ENCODE data around the gene OTUB1.

The OTUB1 gene

DNA sequence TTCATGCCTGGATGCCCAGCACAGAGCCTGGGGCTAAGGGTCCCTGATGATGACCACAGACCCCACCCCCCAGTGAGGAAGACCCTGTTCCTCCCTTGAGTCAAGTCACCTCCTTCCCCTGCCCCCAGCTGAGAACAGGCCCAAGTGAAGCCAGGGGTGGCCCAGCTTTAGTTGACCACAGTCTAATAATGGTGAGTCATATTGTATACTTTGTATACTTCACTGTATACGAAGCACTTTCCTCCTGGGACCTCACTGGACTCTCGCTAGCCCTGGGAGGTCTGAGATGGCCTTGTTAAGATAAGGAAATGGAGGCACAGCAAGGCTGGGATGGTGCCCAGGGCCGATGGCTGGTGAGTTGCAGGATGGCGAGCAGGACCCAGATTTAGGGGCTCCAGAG, 45.8 kb downstream of the OTUB1 start:
- no peak for TF ChIP-seq ZNF274 (IDR thresholded peaks at IDR 0.05; ENCODE audit: low read depth, low read length)
- H3K4me3 ChIP-seq (ENCODE audit: low read length) = no peak overlapping the region

DNA sequence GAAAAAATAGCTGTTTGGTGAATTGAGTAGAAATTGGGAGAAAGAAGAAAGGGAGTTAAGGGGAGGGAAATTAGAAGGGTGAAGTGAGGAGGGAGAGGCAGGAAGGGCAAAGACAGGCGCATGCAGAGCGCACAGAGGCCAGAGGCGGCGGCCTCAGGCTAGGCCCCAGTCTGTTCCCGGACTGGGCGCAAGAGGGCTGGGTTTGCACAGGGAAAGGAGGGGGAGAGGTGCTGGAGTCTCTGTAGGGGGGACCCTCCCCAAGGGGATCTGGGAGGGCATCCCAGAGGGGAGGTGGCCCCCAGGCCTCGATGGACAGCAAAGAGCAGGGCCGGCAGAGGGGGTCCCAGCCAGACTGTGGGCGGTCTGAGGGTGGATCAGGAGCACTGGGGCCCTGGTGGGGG, 48.2 kb downstream of the OTUB1 start:
- TF ChIP-seq ZNF274 (IDR thresholded peaks at IDR 0.05; ENCODE audit: low read depth, low read length) = no peak
- H3K4me3 ChIP-seq (ENCODE audit: low read length) = no peak overlapping the region

DNA sequence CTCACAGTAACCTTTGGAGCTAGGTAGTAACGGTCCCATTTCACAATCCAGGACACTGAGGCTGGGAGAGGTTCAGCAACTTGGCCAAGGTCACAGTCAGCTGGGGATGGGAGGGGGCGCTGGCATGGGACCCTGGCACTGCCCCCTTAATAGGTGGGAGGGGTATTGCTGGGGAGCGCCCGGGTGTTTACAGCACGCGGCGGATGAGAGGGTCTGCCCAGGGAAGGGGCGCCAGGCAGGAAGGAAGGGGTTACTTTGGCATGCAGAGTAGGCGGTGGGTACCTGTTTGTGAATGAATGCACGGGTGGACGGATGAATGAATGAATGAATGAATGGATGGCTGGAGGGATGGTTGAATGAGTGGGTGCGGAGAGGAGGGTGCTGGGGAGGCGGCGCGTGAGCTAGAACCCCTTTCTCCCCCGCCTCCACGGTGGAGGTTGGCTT, 48.9 kb downstream of the OTUB1 start:
- TF ChIP-seq ZNF274 (IDR thresholded peaks at IDR 0.05; ENCODE audit: low read depth, low read length) = no peak
- no peak overlapping the region for H3K4me3 ChIP-seq (ENCODE audit: low read length)

DNA sequence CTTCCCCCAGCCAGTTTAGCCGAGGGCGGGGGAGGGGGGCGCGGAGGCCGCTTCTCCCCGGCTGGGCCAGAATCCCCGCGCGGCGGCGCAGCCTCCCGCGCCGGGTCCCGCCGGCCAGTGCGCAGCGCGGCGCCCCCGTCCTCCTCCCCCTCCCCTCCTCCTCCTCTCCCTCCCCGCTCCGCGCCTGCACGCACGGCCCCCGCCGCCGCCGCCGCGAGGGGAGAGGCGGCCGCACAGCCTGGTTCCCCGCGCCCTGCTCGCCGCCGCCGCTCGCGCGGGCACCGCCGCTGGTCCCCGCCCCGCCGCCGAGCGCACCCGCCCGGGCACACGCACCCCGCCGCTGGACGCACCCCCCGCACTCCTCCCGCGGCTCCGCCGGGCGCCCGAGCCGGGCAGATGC, 49.3 kb downstream of the OTUB1 start, which contains the start of gene FLRT1:
Gene FLRT1, plus strand, starts transcription at position 356 of the 400 bp plus-strand sequence. CDS start 80,337 bp downstream, outside the sequence.
- TF ChIP-seq ZNF274 (IDR thresholded peaks at IDR 0.05; ENCODE audit: low read depth, low read length) = no peak
- H3K4me3 ChIP-seq (ENCODE audit: low read length) = no peak within 1 kb of the TSS

DNA sequence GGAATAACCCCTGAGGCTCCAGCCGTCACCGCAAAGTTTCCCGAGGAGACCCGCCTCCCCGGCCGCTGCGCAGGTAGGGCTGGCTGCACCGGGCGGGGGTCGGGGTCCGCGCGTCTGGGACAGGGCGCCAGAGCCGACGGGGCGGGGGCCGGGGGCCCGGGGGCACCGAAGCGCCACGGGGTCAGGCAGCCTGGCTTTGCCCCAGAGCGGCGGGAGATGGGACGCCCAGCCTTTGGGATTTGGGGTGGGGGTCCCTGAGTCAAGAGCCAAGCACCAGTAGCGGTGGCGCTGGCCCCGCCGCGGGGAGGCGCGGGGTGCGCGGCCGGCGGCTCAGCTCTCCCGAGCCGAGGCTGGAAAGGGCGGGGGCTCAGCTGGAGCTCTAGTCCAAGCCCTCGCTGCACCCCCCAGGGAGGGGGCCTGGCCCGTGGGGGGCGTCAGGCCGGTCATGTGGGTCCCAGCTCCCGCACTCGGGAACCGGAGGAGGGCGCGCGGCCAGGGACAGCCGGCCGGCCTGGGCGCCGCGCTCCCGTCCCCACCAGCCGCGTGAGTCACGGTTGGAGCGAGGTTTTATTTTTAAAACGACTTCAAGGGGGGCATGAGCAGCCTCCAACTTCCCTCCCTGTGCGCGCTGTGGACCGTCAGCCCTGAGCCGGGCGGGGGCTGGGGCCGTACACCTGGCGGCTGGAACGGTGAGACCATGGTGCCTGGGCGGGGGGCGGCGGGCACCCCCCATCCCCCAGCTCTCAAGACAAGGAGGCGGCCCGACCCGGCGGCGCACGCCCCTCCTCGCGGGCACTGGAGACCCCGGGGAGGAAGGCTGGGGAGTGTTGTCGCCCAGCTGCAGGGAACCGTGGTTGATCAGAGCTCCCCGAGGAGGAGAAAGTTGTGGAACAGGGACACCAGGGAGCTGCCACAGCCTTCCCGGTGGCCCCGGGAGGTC, 50.1 kb downstream of the OTUB1 start:
- no peak for TF ChIP-seq ZNF274 (IDR thresholded peaks at IDR 0.05; ENCODE audit: low read depth, low read length)

DNA sequence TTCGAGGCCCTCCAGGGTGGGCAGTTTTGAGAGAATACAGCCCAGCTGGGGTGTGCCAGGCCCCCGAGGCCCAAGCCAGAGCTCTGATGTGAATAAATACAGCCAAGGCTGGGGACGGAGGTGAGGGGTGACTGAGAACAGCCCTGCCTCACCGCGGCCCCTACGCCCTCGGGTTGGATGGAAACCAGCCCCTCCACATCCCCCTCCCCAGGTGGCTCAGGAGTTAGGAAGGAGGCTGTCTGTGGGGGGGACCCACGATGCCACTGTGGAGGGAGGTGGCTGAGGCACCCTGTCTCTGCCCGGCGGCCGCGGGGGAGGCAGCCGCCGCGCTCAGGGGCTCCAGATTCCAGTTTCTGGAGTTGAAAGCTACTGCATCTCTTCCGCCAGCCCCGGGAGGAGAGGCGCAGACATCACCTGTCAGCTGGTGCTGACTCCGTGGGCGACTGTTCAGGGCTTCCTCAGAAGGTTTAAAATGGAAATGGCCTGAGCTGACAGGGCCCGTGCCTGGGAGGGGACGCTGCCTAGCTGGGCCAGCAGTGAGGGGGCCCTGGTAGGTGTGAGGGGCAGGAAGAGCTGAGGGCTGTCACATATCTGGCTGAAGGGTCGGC, 50.9 kb downstream of the OTUB1 start:
- no peak overlapping the region for H3K4me3 ChIP-seq (ENCODE audit: low read length)
- no peak for TF ChIP-seq ZNF274 (IDR thresholded peaks at IDR 0.05; ENCODE audit: low read depth, low read length)

More for the DNA sequence above, 50.1 kb downstream of the OTUB1 start:
- H3K4me3 ChIP-seq (ENCODE audit: low read length) = no peak overlapping the region

DNA sequence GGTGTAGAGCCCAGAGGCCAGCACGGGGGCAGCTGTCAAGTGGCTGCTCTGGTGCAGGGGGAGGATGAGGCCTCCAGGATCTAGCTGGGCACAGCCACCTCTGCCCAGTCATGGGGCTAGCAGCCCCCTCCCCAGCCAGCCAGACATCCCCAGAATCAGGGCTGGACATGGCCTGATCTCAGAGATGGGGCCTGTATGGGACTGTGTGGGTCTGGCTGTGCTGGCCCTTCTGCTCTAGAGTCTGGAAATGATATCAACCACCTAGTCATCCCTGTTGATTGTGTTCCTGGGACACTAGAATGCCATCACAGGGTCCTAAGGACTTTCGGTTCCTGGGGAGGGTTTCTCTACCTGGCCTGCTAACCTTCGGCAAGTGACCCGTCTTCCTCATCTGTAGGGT, 52.3 kb downstream of the OTUB1 start:
- no peak for TF ChIP-seq ZNF274 (IDR thresholded peaks at IDR 0.05; ENCODE audit: low read depth, low read length)
- no peak overlapping the region for H3K4me3 ChIP-seq (ENCODE audit: low read length)

DNA sequence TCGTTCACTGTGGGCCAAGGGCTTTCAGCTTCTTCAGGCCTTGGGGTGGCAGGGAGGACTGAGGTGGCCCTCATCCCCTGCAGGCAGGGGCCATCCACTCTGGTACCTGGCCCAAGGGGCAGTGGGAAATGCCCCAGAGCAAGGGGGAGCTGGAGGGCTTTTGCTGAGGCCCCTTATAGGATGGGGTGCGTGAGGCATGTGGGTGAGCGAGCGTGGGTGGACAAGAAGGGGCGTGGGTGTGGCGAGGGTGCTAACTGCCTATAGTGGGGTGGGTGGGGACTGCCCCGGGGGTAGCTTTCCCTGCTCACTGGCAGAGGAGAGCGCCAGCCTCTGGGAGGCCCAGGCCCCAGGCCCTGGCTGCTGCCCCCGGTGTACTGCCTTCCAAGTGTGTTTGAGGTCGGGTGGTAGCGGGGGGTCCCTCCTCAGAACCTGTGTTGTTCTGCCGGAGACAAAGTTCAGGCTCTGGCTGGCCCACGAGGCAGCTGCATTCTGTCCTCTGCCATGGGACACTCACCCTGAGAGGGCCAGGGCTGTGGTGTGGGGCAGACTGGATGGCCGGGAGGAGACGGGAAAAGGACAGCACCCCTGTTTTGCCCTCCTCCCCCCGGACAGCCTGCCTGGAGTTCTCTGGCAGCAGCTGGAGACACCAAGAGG, 52.9 kb downstream of the OTUB1 start:
- no peak overlapping the region for H3K4me3 ChIP-seq (ENCODE audit: low read length)

DNA sequence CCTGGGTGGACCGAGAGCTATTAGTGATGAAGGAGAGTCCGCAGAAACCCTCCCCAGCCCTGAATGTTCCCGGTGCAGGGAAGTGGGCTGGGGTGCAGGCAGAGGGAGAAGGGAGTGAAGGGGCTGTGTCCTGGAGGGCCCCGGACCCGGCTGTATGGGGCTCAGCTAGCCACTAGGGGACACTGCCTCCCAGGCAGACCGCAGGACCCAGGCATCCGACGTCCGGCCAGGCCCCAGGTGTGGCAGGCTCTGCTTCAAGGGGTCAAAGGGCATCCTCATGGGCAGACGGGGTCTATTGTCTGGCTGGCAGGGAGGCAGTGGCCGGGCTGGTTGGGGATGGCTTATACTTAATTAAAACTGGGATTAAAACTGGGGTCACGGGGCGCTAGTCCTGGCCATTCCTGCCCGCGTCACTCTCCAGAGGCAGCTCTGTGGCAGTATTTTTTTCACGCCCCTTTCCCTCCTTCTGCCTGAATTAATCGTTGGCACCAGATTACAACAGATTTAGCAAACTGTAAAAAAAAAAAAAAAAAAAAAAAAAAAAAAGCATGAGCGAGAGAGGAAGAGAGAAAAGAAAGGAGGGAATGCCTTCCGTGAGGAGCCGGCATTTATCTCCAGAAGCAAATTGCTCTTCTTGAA, 54.6 kb downstream of the OTUB1 start:
- TF ChIP-seq ZNF274 (IDR thresholded peaks at IDR 0.05; ENCODE audit: low read depth, low read length) = no peak

More for the DNA sequence above, 52.9 kb downstream of the OTUB1 start:
- TF ChIP-seq ZNF274 (IDR thresholded peaks at IDR 0.05; ENCODE audit: low read depth, low read length) = no peak

DNA sequence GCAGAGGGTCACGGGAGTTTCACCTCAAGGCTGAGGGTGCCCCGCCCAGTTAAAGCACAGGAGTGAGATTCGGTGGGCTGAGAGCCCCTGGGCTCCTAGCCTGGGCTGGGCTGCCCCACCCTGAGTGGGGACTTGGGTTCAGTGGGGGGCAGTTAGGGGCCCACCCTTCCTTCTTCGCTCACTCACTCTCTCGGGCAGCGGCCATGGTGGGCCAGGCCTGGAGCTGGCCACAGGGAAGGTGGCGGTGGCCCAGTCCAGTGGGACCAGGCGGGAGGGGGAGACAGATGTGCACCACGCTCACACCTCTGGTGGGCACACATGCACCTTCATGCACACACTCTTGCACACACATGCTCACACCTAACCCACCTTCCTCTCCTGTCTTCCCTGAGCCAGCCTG, 55.6 kb downstream of the OTUB1 start:
- no peak overlapping the region for H3K4me3 ChIP-seq (ENCODE audit: low read length)
- no peak for TF ChIP-seq ZNF274 (IDR thresholded peaks at IDR 0.05; ENCODE audit: low read depth, low read length)

More for the DNA sequence above, 54.6 kb downstream of the OTUB1 start:
- no peak overlapping the region for H3K4me3 ChIP-seq (ENCODE audit: low read length)

DNA sequence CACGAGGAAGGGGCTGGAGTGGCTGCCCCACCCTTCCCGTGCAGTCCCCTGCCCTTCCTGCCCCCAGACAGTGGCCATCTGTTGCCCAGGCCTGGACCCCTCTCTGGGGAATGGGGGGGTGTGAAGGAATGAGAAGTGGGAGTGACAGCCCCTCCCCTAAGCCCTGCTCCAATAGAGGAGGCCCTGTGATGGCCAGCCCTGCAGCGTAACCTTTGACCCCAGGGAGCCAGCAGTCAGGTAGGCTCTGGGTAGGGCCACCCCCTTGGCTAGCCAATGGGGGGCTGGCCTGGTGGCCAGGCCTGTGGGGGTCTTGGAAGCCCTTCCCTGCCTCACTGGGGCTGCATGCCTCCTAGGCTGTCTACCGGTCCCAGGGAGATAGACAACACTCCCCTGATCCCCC, 56.1 kb downstream of the OTUB1 start:
- H3K4me3 ChIP-seq (ENCODE audit: low read length) = no peak overlapping the region
- no peak for TF ChIP-seq ZNF274 (IDR thresholded peaks at IDR 0.05; ENCODE audit: low read depth, low read length)

DNA sequence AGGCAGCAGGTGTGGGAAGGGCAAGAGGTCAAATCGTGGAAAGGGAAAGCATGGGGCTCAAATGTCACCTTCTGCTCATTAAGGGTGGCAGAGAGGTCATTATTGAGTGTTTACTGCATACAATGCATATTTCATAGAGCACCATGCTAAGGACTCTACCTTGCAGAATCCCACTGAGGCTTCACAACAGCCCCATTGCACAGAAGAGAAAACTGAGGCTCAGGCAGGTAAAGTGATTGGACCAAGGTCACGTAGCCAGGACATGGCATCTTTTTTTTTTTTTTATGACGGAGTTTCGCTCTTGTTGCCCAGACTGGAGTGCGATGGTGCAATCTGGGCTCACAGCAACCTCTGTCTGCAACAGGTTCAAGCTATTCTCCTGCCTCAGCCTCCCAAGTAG, 57.3 kb downstream of the OTUB1 start:
- no peak for TF ChIP-seq ZNF274 (IDR thresholded peaks at IDR 0.05; ENCODE audit: low read depth, low read length)
- no peak overlapping the region for H3K4me3 ChIP-seq (ENCODE audit: low read length)

DNA sequence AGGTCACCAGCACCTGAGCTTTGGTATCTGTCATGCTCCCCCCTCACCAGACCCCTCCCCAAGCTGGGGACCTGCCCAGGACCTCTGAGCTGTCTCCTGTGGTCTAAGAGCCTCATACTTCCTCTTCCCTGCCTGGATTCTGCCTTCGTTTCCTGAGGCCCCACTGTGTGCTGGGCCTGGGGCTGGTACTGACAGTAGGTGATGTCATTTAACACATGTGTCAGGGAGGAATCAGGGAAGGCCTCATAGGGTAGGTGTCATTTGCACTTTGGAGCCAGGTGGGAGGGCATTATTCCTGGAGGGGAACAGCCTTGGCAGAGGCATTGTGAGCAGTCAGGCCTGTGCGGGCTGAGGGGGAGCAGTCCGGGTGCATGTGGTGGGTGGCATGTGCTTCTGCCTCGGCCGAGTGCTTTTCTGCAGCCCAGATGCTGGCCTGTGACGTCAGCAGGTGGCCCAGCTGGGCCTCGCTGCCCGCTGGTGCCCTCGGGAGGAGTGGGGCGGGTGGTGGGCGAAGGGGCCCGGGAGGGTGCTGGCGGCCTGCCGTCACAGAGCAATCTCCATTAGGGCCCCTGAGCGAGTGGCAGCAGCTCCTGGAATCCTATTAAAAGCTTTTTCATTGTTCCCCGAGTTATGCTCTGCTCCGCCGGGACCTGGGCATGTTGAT, 58.6 kb downstream of the OTUB1 start:
- no peak for TF ChIP-seq ZNF274 (IDR thresholded peaks at IDR 0.05; ENCODE audit: low read depth, low read length)
- H3K4me3 ChIP-seq (ENCODE audit: low read length) = no peak overlapping the region

All from GM08714 (cell line).